HG02981 (cell line): ENCODE results near the gene JTB.
A peak's percentile ranks its signal among the peaks of the same experiment; 100 is the strongest.
"Not testable (repeated sequence)": the region's sequence is repeated elsewhere in the genome, so short reads cannot be mapped to it uniquely, and the experiment has no call there.

Experiments
- ATAC-seq: cut with Tn5 transposase; IDR thresholded peaks from one replicate; pipeline ENCODE4 v1.9.1; 2021; ENCODE audit warnings: mild to moderate bottlenecking, moderate library complexity; ENCODE audit not compliant: unreplicated experiment

Gene JTB

GRCh38 chr1:153977250-153978240, at the start of gene JTB:
JTB (minus strand) TSS chr1:153977674; CDS start chr1:153977252, 422 bp downstream.
- ATAC-seq, result peak; percentile 79

- ATAC-seq, result no peak
These were observed 42.5 kb upstream of the JTB start for GRCh38 chr1:154019940-154020339.

- no peak for ATAC-seq
These were observed 41.8 kb upstream of the JTB start for GRCh38 chr1:154019269-154019668.

GRCh38 chr1:154014154-154014907, 36.9 kb upstream of the JTB start:
- ATAC-seq, result no peak

GRCh38 chr1:154012543-154012942, 35.1 kb upstream of the JTB start:
- ATAC-seq, result not testable (repeated sequence)

GRCh38 chr1:154012129-154012528, 34.7 kb upstream of the JTB start:
- ATAC-seq, result no peak

- no peak for ATAC-seq
These were observed 28.7 kb upstream of the JTB start for GRCh38 chr1:154006136-154006535.

- ATAC-seq, result no peak
These were observed 22.9 kb upstream of the JTB start for GRCh38 chr1:154000420-154000819.

- ATAC-seq, result not testable (repeated sequence)
These were observed 19.4 kb upstream of the JTB start for GRCh38 chr1:153996882-153997281.

GRCh38 chr1:153995640-153996039, 18.2 kb upstream of the JTB start:
- ATAC-seq, result no peak

GRCh38 chr1:153995202-153995601, 17.7 kb upstream of the JTB start:
- no peak for ATAC-seq

GRCh38 chr1:153991806-153992205, 14.3 kb upstream of the JTB start:
- ATAC-seq, result no peak

- ATAC-seq, result no peak
These were observed 13.7 kb upstream of the JTB start for GRCh38 chr1:153991151-153991630.

- peak; percentile 64 for ATAC-seq
These were observed 13.1 kb upstream of the JTB start, which contains the start of gene RPS27 for GRCh38 chr1:153990468-153991150. RPS27 (plus strand) TSS chr1:153990762; CDS start chr1:153990797, 35 bp downstream.

- ATAC-seq, result no peak
These were observed 10.1 kb upstream of the JTB start for GRCh38 chr1:153987621-153988020.

- no peak for ATAC-seq
These were observed 8.7 kb upstream of the JTB start, which contains the start of gene RAB13 for GRCh38 chr1:153985941-153986761. RAB13 (minus strand) TSS chr1:153986339; CDS start chr1:153986236, 103 bp downstream.

- no peak for ATAC-seq
These were observed 8.0 kb upstream of the JTB start for GRCh38 chr1:153985341-153985912.

- no peak for ATAC-seq
These were observed 6.8 kb upstream of the JTB start for GRCh38 chr1:153984123-153984894.

- not testable (repeated sequence) for ATAC-seq
These were observed 4.3 kb upstream of the JTB start for GRCh38 chr1:153981735-153982134.
